GM21723 (cell line): ENCODE results near the gene PRKN.

ENCODE experiments used
- ATAC-seq: cut with Tn5 transposase; IDR thresholded peaks from one replicate; pipeline ENCODE4 v1.9.1; 2021; ENCODE audit warnings: mild to moderate bottlenecking, moderate library complexity; ENCODE audit not compliant: unreplicated experiment

Gene PRKN

DNA sequence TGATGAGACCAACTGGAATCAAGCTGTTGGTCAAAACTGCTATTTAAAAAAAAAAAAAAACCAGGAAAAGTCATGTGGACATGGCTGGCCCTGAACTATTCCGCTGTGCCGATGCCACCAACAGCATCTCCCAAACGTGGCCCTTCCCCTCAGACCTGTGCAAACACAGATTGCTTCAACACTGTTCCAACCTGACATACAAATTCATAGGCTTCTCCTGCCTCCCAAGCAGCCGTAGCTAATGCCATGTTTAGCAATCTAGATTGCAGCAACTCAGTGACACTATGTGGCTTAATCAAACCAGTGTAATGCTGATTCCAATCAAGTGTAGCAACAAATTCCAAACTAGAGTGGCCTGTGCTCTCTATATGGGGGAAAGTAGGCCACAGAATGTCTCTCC, 16.2 kb downstream of the PRKN start:
- ATAC-seq = no peak

DNA sequence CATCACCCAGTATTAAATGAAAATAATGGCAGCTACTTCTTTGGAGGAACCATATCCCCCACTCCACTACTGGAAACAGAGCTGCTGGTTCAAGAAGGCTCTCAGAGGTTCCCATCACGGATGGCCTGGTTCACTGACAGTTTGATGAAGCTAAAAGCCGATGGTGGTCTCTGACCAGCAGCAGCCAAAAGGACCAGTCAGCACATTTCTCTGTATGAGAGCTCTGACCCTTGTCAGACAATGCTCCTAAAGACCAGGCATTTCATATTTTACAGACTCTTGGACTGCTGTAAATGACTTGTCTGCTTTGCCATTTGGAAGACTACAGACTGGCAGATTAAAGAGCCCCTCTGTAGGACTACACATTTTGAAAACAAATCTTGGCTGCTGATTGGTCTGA, 16.6 kb downstream of the PRKN start:
- no peak for ATAC-seq

DNA sequence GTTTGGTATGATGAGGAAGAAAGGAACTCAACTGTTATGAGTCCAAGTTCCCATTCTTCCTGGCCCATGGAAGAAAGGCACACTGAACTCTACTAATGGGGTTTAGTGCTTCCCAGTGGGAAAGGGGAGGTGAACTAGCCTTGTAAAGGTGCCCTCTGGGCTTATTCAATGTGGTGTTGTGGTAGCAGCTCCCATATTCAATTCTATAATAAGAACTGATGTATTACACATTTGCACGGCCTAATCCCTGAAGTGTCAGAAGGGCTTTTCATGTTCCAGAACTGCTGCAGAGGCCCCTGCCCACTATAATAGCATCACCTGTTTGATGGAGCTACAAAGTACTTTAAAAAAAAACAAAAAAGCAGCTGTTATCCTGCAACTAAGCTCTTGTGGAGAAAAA, 17.1 kb downstream of the PRKN start:
- no peak for ATAC-seq

DNA sequence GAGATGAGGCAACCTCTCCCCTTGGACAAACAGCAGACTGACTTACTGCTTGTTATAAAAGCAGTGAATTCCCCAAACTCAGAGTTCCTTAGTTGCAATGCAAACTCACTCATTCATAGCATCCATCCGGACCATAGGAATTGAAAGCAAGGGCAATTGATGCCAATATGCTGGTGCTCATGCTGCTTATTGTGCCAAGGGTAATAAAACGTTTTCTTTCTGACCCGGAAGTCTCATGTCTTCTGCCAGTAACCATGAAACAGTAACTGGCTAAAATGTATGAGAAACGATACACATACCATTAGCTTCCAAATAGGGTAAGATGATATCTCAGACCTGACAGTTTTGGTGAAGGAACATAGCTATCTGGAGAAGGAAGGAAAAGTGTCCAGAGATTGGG, 18.1 kb downstream of the PRKN start:
- no peak for ATAC-seq

DNA sequence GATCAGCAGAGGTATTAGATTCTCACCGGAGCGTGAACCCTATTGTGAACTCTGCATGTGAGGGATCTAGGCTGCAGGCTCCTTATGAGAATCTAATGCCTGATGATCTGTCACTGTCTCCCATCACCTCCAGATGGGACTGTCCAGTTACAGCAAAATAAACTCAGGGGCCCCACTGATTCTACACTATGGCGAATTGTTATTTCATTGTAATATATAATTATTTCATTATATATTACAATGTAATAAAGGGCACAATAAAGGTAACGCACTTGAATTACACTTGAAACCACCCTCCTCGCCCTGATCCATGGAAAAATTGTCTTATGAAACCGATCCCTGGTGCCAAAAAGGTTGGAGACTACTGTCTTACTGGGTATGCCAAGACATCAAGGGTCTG, 18.6 kb downstream of the PRKN start:
- ATAC-seq = no peak

DNA sequence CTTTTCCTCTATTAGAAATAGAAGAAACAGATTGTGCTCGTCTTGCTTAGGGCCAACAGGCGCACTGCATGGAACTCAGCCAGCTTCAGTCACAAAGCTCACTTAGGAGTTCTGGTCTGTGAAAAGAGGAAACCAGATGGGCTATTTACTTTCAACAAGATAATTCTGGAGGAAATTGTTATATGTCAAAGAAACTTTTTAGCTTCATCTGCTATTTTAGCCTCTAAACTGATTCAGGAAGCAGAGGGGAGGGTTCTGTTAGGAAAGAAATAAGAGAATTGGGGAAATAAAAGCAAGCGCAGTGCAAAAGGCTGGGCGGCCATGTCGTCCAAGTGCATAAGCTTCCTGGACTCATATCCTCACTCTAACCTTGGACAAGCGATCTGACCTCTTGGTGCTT, 21.3 kb downstream of the PRKN start:
- ATAC-seq = no peak

DNA sequence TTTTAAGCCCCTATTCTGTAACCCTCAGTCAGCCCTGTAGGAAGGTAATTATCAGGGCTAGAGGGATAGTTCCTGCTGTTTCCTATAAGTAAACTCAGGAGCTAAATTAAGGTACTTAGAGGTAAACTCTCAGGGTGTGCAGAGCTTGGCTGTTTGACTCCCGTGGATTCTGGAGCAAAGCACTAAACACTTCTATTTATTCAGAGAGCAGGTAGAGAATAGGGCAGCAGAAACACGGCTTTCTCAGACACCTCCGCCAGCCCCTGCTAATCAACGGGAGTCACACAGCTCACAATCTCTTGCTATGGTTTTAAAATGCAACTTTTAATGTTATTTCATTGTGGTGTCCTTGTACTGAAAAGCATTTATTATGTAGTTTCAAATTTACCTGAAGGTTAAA, 21.8 kb downstream of the PRKN start:
- no peak for ATAC-seq

DNA sequence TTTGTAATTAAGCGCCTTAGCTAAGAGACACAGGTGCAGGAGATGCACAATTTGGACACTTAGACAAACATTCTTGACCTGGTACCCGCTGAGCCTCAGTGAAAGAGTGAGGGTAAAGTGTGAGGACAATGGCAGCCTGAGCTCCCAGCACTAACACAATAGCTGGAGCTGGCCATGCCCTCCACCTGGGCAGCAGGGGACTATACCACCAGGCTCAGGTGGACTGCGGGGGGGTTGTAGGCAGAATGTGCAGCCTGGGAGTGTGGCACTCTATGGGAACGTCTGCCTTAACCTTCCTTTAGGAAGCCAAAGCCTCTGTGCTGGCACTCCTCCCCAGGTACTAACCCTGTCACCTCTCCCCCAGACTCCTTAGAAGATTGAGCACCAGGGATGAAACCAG, 23.6 kb downstream of the PRKN start:
- ATAC-seq = no peak

DNA sequence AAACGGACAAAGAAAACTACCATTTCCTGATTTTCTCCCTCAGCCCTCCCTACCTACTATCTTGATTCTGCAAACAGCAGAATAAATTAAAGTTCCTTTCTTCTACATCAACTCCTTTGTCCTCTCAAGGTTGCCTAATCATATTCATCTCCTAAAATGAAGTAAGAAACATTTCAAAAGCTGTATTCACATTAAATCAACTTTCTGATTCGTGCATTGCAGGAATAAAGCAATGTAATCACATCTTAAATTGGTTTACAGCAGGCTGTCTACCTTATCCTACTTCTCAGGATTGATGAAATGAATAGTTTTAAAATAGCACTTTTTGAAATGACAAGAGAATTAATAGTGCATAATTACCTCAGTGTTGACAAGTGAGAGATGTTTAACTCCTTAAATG, 25.1 kb downstream of the PRKN start:
- no peak for ATAC-seq

DNA sequence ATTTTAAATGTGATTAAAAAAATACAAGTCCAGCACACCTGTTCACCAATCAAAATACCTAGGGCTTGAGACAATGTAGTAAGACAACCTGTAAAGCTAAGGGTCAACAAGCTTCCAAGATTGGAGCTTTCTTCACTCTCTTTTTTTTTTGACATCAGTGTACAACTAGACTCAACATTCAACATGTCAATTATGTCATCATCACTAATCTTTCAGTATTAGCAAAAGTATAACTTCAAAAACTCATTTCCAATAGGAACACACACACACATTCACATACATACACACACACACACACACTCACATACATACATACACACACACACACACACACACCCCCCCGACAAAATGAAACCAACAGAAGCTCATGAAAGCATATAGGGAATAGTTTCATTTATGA, 26.0 kb downstream of the PRKN start:
- no peak for ATAC-seq

DNA sequence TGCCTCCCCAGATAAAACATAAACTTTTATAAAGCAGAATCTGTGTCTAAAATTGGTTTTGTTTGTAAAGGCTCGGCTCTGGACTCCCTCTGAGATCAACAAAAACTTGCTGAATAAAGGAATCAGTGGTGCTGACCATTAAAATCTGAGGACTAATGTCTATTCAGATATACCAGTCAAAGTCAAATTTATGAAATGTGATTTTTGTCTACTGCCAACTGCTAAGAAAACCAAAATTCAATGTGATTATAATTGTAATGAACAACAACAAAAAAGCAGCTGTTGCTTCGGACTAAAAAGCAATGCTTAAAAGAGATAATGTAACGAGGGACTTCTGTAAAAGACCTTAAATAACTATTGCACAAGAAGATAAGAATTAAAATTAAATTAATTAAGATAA, 26.6 kb downstream of the PRKN start:
- no peak for ATAC-seq

DNA sequence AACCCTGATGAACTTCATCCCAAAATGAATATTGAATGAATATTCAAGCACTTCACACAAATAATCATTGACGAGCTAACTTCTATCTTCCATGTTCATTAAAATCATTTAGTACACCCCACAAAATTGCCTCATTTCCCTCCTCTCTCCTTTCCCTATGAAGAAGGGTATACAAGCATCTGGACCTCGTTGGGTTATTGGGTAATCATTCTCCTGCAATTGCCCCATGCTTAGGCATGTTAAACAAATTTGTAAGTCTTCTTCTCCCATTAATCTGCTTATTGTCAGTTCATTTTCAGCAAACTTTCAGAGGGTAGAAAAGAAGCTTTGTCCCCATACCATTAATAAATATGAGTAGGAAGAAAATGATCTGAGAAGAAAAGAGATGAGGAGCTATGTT, 27.6 kb downstream of the PRKN start:
- no peak for ATAC-seq

DNA sequence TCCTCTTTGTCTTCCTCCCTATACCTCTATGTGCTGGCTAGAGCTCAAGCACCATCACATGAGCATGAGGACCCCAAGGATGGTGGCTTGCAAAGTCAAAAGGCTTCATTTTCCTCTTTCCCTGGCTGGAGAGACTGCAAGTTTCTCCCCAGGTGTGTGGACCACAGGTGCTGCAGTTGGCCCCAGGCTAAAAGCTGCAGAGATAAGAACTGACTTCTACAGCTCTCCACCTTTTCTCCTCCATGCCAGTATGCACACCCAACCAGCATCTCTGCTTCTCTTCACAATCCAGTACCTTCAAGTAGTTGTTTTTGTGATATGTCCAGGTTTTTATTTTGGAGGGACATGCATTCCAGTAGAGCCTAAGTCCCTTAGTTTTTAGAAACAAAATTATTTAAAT, 29.1 kb downstream of the PRKN start:
- no peak for ATAC-seq

DNA sequence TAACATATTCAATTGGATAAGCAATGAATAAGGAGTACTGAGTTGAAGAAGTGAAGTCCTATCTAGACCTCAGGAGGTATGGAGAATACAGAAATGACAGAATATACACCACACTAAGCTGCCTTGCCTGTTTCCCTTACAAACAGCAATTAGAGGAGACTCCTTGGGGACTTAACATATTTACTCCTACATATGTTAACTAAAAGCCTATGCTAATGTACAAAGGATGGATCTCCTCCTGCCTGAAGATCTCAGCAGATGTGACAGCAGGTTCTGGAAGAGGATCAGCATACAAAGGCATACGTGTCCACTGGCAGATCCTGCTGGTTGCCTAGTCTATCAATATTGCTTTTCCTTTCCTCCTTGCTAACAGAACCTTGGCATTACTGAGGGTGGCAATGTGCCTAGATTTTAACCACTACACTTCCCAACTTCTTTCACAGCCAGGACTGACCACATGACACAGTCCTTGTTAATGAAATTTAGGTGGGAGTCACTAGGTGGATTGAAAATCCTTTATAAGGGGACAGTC, 29.6 kb downstream of the PRKN start:
- no peak for ATAC-seq

DNA sequence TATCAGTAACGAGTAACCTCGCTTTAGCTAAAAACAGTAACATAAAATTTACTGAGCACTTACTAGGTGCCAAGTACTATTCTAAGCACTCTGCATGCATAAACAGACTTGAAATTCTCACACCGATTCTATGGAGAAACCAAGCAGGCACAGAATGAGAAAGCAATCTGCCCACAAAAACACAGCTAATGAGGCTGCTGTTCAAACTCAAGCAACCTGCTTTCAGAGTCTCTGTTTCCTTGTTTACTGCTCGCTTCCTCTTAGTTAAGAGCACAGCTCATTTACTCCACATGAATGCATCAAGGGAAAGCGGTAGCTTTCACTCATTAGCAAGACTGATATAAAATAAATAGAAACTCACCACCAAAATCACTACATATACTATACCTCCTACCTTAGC, 37.4 kb downstream of the PRKN start:
- ATAC-seq = no peak

DNA sequence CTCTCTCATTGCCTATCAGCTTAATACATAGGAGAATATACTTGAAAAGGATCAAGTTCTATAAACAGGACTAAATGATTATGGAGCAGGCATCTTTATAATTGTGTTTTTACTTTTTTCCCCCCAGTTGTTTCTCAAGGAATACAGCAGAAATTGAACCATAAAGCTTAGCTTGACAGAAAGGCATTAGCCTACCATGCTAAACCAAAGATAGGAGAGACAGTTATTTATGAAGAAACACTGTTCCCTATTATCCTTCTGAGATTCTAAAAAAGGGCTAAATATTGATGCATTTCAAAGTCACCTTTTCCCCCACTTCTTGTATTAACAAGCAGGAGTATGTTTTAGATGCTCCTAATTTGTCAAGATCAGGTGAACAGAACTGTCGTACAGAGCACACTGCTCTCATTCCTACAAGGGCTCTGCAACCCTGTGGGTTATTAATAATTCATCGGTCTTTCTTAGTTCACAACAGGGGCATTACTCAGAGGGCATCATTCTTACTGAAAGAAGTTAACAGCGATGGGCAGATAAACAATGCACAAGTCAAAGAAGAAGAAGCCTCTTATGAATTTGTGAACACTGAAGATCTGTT, 38.7 kb downstream of the PRKN start:
- no peak for ATAC-seq

DNA sequence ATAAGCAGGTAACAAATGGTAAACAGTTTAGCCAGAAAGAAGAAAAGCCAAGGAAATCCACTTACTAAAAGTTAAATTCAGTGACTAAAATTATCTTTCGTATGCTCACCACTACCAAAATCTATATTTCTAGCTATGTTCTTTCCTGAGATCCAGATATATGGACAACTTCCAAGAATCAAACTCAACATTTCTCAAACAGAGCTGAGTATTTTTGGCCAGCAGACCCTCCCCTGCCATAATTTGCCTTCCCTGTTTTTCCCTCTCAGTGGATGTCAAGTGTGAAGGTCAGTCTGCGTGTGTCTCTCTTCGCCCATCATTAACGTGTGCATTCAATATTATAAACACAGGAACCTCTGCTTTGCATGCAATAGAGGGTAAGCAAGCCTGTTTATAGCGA, 42.0 kb downstream of the PRKN start:
- no peak for ATAC-seq

DNA sequence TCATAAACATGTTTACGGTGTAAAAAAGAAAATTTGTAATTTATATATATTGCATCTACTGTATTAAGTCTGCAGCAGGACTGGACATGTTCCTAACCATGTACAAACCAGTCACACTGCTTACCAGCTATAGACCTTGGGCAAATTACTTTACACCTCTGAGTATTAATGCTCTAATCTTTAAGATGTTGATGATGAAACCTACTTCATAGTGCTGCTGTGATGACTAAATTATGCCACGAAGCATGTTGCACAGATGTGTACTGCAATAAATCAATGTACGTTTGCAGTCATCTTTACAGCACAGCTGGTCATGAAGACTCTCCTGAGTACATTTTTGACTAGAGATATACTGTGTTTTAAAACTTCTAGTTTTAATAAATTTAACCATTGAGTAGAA, 42.6 kb downstream of the PRKN start:
- ATAC-seq = no peak

DNA sequence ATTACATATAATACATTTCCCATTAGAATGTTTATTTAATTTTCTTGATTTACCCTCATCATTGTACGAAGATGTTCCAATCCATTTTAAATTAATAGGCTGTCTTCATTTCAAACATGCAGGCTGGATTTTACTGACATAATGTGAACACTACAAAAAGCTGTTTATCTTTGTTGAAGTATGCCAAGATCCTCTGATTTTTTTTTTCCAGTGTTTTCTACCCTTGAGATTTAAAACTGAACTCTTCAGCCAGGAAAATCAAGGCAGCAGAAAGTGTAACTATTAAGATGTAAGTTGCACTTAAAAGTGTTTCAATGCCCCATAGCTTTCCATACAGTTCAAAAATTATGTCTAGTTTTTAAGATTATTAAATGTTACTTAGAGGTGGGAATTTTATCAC, 43.5 kb downstream of the PRKN start:
- ATAC-seq = no peak

DNA sequence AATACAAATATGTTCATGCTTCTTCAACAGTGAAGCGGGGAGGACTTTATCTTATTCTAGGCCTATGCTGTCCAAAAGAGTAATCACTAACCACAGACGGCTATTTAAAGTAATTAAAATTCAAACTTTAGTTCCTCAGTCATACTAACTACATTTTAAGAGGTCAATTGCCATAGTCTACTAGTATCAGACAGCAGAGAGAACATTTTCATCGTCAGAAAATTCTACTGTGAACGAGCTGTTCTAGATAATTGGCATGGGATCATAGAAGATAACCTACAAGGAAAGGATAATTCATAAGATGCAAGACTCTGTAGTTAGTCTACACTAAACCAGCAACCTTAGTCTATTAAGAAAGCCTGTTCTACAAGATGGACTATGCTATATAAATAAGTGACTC, 44.4 kb downstream of the PRKN start:
- no peak for ATAC-seq

DNA sequence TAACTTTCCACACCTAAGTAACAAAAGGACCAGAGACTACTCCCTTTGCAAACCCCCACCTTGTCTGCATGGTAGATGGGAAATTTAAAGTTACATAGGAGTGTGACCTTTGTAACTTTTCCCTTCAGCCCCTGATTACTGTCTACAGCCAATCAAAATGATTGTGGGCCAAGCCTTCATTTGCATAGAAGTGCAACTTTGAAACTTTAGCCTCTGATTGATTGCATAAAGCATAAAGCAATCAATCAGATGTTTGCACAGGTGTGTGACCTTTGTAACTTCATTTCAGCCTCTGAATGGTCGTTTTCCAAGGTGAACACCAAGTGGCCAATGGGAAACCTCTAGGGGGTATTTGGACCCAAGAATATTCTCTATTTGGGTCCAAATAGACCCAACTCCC, 46.1 kb downstream of the PRKN start:
- ATAC-seq = no peak

DNA sequence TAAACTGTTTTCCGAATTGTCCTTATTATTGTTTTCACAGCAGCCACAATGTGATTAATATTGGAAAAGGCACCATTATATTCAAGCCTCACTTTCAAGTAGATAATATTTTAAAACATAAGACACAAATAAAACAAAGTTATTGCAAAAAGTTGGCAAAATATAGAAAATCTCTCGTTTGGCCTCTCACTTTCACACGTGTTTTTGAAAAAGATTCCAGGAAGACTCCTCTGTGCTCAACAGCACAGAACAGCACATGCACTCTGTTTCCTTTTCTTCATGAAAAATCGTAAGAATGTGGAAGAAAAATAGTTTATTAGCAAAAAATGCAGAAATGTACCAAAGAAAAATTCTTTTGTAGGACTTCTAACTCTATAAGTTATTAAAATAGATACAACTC, 46.7 kb downstream of the PRKN start:
- no peak for ATAC-seq

DNA sequence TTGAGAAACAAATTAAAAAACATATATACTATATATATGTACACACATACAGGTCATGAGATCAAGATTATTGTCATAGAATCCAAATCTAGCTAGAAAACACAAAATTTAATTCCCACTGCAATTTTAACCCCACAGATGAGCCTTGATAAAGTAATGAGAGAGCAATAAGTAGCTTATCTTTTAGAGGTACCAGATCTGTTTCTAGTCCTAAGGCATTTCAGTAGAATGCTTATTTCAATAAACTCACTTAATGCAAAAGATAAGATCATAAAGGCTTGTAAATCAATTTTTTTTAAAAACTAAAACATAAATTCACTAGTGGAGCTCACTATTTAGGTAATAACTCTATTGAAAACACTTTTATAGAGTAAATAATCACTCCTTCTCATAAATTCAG, 47.2 kb downstream of the PRKN start:
- no peak for ATAC-seq

DNA sequence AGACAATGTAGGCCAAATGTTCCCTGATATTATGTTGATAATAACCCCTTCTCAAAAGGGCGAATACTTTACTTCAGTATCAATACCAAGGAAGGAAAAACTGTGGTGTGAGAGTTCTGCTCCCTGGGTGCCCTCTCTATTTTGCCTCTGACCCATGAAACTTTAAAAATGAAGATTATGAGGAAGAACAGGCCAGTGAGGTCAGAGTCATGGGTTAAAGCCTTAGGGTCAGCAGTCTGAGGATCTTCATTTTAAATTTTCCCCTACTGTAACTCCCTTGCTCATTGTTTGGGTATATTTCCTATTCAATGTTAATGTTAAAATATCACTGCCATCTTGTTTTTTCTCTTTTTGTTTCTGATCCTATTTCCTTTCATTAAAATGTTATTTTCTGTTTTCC, 47.9 kb downstream of the PRKN start:
- no peak for ATAC-seq
